WTC11 (cell line): Measurements from ENCODE around the gene ARHGAP10. TPM values are rescaled to one million over a fixed set of nuclear protein-coding genes. Genes with fewer than 3 reads are reported as not detected.

ENCODE experiments used
- ATAC-seq: fragments of 200-7000 bp; cut with Tn5 transposase; 2 replicates; pipeline ENCODE4 v1.10.0; 2021; ENCODE audit warnings: mild to moderate bottlenecking, moderate library complexity
- CTCF ChIA-PET: fragments of 300-600 bp; sonication (Branson Sonifier 250); formaldehyde crosslinking; loops from one replicate; lab custom pipeline; 2021; ENCODE audit warnings: antibody characterized with exemption; lab: Charles Lee
- POLR2A ChIA-PET: fragments of 350-600 bp; sonication (Branson Sonifier 250); formaldehyde crosslinking; loops from one replicate; lab custom pipeline; 2021; ENCODE audit warnings: antibody characterized with exemption; lab: Charles Lee
- DNase-seq: peaks from one replicate; pipeline ENCODE4 v3.0.0; 2021; ENCODE audit warnings: low spot score
- H3K27ac Mint-ChIP-seq: 2 replicates; pipeline ENCODE4 v1.8.0; 2021; ENCODE audit warnings: mixed read lengths
- H3K27me3 Mint-ChIP-seq: 2 replicates; pipeline ENCODE4 v1.8.0; 2021; ENCODE audit warnings: low read depth, mild to moderate bottlenecking, moderate library complexity, mixed read lengths
- H3K36me3 Mint-ChIP-seq: 2 replicates; pipeline ENCODE4 v1.8.0; 2021; ENCODE audit warnings: mixed read lengths
- H3K4me1 Mint-ChIP-seq: 2 replicates; pipeline ENCODE4 v1.8.0; 2022; ENCODE audit warnings: mixed read lengths
- H3K4me3 Mint-ChIP-seq: 2 replicates; pipeline ENCODE4 v1.8.0; 2021; ENCODE audit warnings: mild to moderate bottlenecking, moderate library complexity, mixed read lengths
- H3K9me3 Mint-ChIP-seq: 2 replicates; pipeline ENCODE4 v1.8.0; 2021; ENCODE audit warnings: mixed read lengths
- ATF1 ChIP-seq: sonication (generic); formaldehyde crosslinking; IDR thresholded peaks from 2 replicates; pipeline ENCODE4 v1.8.1; 2023; ENCODE audit warnings: mild to moderate bottlenecking, moderate library complexity, missing genetic modification reagents
- E2F5 ChIP-seq: sonication (generic); formaldehyde crosslinking; IDR thresholded peaks from 2 replicates; pipeline ENCODE4 v1.8.1; 2022; ENCODE audit warnings: mild to moderate bottlenecking, moderate library complexity, missing genetic modification reagents
- FOXP4 ChIP-seq: sonication (generic); formaldehyde crosslinking; IDR thresholded peaks from 2 replicates; pipeline ENCODE4 v1.8.0; 2022; ENCODE audit warnings: mild to moderate bottlenecking, missing genetic modification reagents
- GTF2I ChIP-seq: fragments of 250-450 bp; sonication (Bioruptor Pico); conservative IDR thresholded peaks from 2 replicates; pipeline ENCODE4 v1.4.0; 2021; ENCODE audit warnings: mild to moderate bottlenecking
- JAZF1 ChIP-seq: fragments of 250-450 bp; sonication (Bioruptor Pico); IDR thresholded peaks from 2 replicates; pipeline ENCODE4 v1.9.0; 2021; ENCODE audit warnings: moderate library complexity, mild to moderate bottlenecking, inconsistent platforms
- MXD4 ChIP-seq: fragments of 250-450 bp; sonication (Bioruptor Pico); IDR thresholded peaks from 2 replicates; pipeline ENCODE4 v1.8.0; 2021; ENCODE audit warnings: mild to moderate bottlenecking, moderate library complexity, borderline replicate concordance
- NFYB ChIP-seq: sonication (generic); formaldehyde crosslinking; conservative IDR thresholded peaks from 2 replicates; pipeline ENCODE4 v1.8.0; 2022; ENCODE audit warnings: low read depth, missing genetic modification reagents
- SP1 ChIP-seq: sonication (generic); formaldehyde crosslinking; conservative IDR thresholded peaks from 2 replicates; pipeline ENCODE4 v1.8.1; 2022; ENCODE audit warnings: missing genetic modification reagents
- TCF7 ChIP-seq: sonication (generic); formaldehyde crosslinking; IDR thresholded peaks from 2 replicates; pipeline ENCODE4 v1.8.0; 2022; ENCODE audit warnings: mild to moderate bottlenecking, low read depth, missing genetic modification reagents, moderate library complexity
- TEAD4 ChIP-seq: sonication (generic); formaldehyde crosslinking; IDR thresholded peaks from 2 replicates; pipeline ENCODE4 v1.8.0; 2022; ENCODE audit warnings: mild to moderate bottlenecking, missing genetic modification reagents
- TP53 ChIP-seq: sonication (generic); formaldehyde crosslinking; IDR thresholded peaks from 2 replicates; pipeline ENCODE4 v1.8.1; 2023; ENCODE audit warnings: mild to moderate bottlenecking, missing genetic modification reagents
- ZNF263 ChIP-seq: sonication (generic); formaldehyde crosslinking; IDR thresholded peaks from 2 replicates; pipeline ENCODE4 v1.8.1; 2022; ENCODE audit warnings: low read depth, mild to moderate bottlenecking, moderate library complexity, missing genetic modification reagents
- ZNF317 ChIP-seq: sonication (generic); formaldehyde crosslinking; IDR thresholded peaks from 2 replicates; pipeline ENCODE4 v1.8.1; 2023; ENCODE audit warnings: low read depth, mild to moderate bottlenecking, moderate library complexity, missing genetic modification reagents, borderline replicate concordance
- ZSCAN18 ChIP-seq: fragments of 250-450 bp; sonication (Bioruptor Pico); IDR thresholded peaks from 2 replicates; pipeline ENCODE4 v2.1.2; 2022; ENCODE audit warnings: mild to moderate bottlenecking, moderate library complexity
- total RNA-seq: library from RNA; stranded (reverse); gene quantifications from 3 replicates; pipeline ENCODE4 v1.2.3, GENCODE V29; 2021
- TF ChIP-seq, protein P1 (sequence below): sonication (generic); formaldehyde crosslinking; conservative IDR thresholded peaks from 2 replicates; pipeline ENCODE4 v1.8.1; 2022; ENCODE audit warnings: mild to moderate bottlenecking, missing genetic modification reagents
- TF ChIP-seq, protein P2 (sequence below): fragments of 200-600 bp; IDR thresholded peaks from 2 replicates; pipeline ENCODE4 v1.8.0; 2022; ENCODE audit warnings: antibody characterized with exemption
- TF ChIP-seq, protein P3 (sequence below): fragments of 250-450 bp; sonication (Bioruptor Pico); IDR thresholded peaks from 2 replicates; pipeline ENCODE4 v1.9.0; 2021; ENCODE audit warnings: mild to moderate bottlenecking
- TF ChIP-seq, protein P4 (sequence below): sonication (generic); formaldehyde crosslinking; IDR thresholded peaks from 2 replicates; pipeline ENCODE4 v1.8.1; 2022; ENCODE audit warnings: low read depth, missing genetic modification reagents, borderline replicate concordance

Gene ARHGAP10
- total RNA-seq, 1 experiment from 2014 or later: 9.6 TPM

DNA sequence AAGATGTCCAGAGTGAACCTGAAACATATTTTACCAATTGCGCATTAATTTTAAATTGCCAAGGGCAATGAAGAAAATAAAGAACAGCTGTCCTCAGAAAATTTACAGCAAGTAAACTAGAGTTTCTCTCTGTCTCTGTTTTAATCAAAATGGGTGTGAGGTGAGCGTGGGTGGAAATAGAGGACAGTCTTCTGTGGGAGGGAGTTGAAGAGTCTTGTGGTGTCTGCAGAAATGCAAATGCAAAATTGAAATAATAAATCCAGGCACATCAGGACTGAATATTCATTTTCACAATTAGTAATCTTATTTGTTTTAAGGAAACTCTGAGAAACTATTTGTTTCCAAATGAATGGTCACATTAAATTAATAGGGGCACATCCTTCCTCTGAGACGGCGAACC is 192.0 kb downstream of the ARHGAP10 start:
- H3K27me3 Mint-ChIP-seq: no peaks in the 10 kb centered on the region
- H3K4me3 Mint-ChIP-seq: no peak overlapping the region
- ATAC-seq: no peak
- ChIA-PET CTCF (no interaction called here), POLR2A (no interaction called here)
- no peaks in the 10 kb centered on the region for H3K36me3 Mint-ChIP-seq
- TF ChIP-seq JAZF1 (no peak), TCF7 (CRISPR knock-in tag) (no peak), ZSCAN18 (CRISPR knock-in tag) (no peak), TEAD4 (CRISPR knock-in tag) (no peak), TP53 (CRISPR knock-in tag) (no peak), ZNF263 (no peak), E2F5 (CRISPR knock-in tag) (no peak), GTF2I (CRISPR knock-in tag) (no peak), FOXP4 (CRISPR knock-in tag) (no peak), SP1 (CRISPR knock-in tag) (no peak), ZNF317 (CRISPR knock-in tag) (no peak), NFYB (CRISPR knock-in tag) (no peak), ATF1 (CRISPR knock-in tag) (no peak), MXD4 (CRISPR knock-in tag) (no peak)
- TF ChIP-seq, protein P1, sequence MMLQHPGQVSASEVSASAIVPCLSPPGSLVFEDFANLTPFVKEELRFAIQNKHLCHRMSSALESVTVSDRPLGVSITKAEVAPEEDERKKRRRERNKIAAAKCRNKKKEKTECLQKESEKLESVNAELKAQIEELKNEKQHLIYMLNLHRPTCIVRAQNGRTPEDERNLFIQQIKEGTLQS (CRISPR knock-in tag): no peak
- TF ChIP-seq, protein P2, sequence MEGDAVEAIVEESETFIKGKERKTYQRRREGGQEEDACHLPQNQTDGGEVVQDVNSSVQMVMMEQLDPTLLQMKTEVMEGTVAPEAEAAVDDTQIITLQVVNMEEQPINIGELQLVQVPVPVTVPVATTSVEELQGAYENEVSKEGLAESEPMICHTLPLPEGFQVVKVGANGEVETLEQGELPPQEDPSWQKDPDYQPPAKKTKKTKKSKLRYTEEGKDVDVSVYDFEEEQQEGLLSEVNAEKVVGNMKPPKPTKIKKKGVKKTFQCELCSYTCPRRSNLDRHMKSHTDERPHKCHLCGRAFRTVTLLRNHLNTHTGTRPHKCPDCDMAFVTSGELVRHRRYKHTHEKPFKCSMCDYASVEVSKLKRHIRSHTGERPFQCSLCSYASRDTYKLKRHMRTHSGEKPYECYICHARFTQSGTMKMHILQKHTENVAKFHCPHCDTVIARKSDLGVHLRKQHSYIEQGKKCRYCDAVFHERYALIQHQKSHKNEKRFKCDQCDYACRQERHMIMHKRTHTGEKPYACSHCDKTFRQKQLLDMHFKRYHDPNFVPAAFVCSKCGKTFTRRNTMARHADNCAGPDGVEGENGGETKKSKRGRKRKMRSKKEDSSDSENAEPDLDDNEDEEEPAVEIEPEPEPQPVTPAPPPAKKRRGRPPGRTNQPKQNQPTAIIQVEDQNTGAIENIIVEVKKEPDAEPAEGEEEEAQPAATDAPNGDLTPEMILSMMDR: no peak
- TF ChIP-seq, protein P3, sequence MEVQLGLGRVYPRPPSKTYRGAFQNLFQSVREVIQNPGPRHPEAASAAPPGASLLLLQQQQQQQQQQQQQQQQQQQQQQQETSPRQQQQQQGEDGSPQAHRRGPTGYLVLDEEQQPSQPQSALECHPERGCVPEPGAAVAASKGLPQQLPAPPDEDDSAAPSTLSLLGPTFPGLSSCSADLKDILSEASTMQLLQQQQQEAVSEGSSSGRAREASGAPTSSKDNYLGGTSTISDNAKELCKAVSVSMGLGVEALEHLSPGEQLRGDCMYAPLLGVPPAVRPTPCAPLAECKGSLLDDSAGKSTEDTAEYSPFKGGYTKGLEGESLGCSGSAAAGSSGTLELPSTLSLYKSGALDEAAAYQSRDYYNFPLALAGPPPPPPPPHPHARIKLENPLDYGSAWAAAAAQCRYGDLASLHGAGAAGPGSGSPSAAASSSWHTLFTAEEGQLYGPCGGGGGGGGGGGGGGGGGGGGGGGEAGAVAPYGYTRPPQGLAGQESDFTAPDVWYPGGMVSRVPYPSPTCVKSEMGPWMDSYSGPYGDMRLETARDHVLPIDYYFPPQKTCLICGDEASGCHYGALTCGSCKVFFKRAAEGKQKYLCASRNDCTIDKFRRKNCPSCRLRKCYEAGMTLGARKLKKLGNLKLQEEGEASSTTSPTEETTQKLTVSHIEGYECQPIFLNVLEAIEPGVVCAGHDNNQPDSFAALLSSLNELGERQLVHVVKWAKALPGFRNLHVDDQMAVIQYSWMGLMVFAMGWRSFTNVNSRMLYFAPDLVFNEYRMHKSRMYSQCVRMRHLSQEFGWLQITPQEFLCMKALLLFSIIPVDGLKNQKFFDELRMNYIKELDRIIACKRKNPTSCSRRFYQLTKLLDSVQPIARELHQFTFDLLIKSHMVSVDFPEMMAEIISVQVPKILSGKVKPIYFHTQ (CRISPR knock-in tag): no peak
- TF ChIP-seq, protein P4, sequence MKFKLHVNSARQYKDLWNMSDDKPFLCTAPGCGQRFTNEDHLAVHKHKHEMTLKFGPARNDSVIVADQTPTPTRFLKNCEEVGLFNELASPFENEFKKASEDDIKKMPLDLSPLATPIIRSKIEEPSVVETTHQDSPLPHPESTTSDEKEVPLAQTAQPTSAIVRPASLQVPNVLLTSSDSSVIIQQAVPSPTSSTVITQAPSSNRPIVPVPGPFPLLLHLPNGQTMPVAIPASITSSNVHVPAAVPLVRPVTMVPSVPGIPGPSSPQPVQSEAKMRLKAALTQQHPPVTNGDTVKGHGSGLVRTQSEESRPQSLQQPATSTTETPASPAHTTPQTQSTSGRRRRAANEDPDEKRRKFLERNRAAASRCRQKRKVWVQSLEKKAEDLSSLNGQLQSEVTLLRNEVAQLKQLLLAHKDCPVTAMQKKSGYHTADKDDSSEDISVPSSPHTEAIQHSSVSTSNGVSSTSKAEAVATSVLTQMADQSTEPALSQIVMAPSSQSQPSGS (CRISPR knock-in tag): no peak
- H3K9me3 Mint-ChIP-seq: no peaks in the 10 kb centered on the region
- H3K4me1 Mint-ChIP-seq: peaks cover 12% of the 10 kb centered on the region
- H3K27ac Mint-ChIP-seq: no peak overlapping the region
- DNase-seq: no peak
